ENCODE results near the gene DTD2.

The DTD2 gene

DNA sequence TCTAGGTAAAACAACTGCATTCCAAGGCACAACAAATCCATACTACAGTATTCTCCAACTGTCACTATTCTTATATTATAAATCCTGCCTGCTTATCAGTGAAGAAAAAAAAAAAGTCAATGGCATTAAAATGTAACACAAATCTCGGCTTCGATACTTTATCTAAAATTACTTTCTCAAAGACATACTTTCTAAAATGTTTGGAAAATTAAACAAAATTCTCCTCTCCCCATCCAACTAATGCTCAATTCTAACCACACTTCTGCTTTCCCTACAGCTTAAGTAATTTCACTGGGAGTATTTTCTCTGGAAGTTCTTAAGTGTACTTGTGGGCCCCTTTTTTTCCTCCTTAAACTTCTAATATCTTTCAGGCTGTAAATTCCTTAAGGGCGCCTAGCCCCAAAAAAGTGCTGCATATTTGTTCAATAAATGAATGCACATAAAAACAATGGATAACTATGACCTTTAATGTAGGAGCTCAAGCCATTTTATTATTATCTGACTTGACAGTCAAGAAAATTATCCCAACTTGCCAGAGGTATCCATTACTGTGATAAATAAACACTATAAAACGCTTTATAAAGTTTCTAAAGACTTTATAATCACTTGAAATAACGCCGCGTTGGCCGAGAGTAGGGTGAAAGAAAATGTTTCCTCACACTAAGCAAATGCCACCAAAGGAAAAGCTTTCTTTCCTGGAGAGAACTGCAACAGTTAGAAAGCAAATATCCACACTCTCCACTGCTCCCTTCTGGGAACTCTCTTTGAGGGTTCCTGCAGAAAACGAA lies 37.9 kb downstream of the DTD2 start (continued):
- TF ChIP-seq, protein P1, sequence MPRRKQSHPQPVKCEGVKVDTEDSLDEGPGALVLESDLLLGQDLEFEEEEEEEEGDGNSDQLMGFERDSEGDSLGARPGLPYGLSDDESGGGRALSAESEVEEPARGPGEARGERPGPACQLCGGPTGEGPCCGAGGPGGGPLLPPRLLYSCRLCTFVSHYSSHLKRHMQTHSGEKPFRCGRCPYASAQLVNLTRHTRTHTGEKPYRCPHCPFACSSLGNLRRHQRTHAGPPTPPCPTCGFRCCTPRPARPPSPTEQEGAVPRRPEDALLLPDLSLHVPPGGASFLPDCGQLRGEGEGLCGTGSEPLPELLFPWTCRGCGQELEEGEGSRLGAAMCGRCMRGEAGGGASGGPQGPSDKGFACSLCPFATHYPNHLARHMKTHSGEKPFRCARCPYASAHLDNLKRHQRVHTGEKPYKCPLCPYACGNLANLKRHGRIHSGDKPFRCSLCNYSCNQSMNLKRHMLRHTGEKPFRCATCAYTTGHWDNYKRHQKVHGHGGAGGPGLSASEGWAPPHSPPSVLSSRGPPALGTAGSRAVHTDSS (tag by site-specific recombination; IDR thresholded peaks at IDR 0.05): no peak
- TF ChIP-seq, protein P2, sequence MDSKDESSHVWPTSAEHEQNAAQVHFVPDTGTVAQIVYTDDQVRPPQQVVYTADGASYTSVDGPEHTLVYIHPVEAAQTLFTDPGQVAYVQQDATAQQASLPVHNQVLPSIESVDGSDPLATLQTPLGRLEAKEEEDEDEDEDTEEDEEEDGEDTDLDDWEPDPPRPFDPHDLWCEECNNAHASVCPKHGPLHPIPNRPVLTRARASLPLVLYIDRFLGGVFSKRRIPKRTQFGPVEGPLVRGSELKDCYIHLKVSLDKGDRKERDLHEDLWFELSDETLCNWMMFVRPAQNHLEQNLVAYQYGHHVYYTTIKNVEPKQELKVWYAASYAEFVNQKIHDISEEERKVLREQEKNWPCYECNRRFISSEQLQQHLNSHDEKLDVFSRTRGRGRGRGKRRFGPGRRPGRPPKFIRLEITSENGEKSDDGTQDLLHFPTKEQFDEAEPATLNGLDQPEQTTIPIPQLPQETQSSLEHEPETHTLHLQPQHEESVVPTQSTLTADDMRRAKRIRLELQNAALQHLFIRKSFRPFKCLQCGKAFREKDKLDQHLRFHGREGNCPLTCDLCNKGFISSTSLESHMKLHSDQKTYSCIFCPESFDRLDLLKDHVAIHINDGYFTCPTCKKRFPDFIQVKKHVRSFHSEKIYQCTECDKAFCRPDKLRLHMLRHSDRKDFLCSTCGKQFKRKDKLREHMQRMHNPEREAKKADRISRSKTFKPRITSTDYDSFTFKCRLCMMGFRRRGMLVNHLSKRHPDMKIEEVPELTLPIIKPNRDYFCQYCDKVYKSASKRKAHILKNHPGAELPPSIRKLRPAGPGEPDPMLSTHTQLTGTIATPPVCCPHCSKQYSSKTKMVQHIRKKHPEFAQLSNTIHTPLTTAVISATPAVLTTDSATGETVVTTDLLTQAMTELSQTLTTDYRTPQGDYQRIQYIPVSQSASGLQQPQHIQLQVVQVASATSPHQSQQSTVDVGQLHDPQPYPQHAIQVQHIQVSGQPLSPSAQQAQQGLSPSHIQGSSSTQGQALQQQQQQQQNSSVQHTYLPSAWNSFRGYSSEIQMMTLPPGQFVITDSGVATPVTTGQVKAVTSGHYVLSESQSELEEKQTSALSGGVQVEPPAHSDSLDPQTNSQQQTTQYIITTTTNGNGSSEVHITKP (tag by site-specific recombination; IDR thresholded peaks at IDR 0.05): no peak
- TF ChIP-seq ZFP3 (tag by site-specific recombination; IDR thresholded peaks at IDR 0.05; ENCODE audit: low read depth): no peak
- TF ChIP-seq ZNF600 (tag by site-specific recombination; IDR thresholded peaks at IDR 0.05): 0 out of 2 replicates have a peak, but pooled peaks have one; percentile 23
- TF ChIP-seq ZNF2 (tag by site-specific recombination; IDR thresholded peaks at IDR 0.05): no peak
- no peak for TF ChIP-seq ZNF211 (tag by site-specific recombination; IDR thresholded peaks at IDR 0.05; ENCODE audit: low read depth)
- no peak for TF ChIP-seq TCF7L2 (IDR thresholded peaks at IDR 0.05; ENCODE audit: borderline replicate concordance, low read depth, low read length)
- TF ChIP-seq ZNF202 (tag by site-specific recombination; IDR thresholded peaks at IDR 0.05; ENCODE audit: borderline replicate concordance): no peak
- TF ChIP-seq ZNF701 (tag by site-specific recombination; IDR thresholded peaks at IDR 0.05): no peak
- TF ChIP-seq ZNF223 (tag by site-specific recombination; IDR thresholded peaks at IDR 0.05): no peak
- TF ChIP-seq ZNF366 (tag by site-specific recombination; conservative IDR thresholded peaks at IDR 0.05): no peak
- TF ChIP-seq ZNF621 (tag by site-specific recombination; IDR thresholded peaks at IDR 0.05): no peak
- peak; percentile 12; the same call in 1 of the 2 replicates for TF ChIP-seq IKZF3 (tag by site-specific recombination; IDR thresholded peaks at IDR 0.05)
- TF ChIP-seq ZNF501 (tag by site-specific recombination; IDR thresholded peaks at IDR 0.05): no peak
- TF ChIP-seq, protein P3, sequence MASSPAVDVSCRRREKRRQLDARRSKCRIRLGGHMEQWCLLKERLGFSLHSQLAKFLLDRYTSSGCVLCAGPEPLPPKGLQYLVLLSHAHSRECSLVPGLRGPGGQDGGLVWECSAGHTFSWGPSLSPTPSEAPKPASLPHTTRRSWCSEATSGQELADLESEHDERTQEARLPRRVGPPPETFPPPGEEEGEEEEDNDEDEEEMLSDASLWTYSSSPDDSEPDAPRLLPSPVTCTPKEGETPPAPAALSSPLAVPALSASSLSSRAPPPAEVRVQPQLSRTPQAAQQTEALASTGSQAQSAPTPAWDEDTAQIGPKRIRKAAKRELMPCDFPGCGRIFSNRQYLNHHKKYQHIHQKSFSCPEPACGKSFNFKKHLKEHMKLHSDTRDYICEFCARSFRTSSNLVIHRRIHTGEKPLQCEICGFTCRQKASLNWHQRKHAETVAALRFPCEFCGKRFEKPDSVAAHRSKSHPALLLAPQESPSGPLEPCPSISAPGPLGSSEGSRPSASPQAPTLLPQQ (tag by site-specific recombination; IDR thresholded peaks at IDR 0.05): peak; percentile 90
- TF ChIP-seq SP2 (tag by site-specific recombination; IDR thresholded peaks at IDR 0.05): no peak
- no peak for TF ChIP-seq ZNF214 (tag by site-specific recombination; IDR thresholded peaks at IDR 0.05; ENCODE audit: borderline replicate concordance)
- TF ChIP-seq, protein P4, sequence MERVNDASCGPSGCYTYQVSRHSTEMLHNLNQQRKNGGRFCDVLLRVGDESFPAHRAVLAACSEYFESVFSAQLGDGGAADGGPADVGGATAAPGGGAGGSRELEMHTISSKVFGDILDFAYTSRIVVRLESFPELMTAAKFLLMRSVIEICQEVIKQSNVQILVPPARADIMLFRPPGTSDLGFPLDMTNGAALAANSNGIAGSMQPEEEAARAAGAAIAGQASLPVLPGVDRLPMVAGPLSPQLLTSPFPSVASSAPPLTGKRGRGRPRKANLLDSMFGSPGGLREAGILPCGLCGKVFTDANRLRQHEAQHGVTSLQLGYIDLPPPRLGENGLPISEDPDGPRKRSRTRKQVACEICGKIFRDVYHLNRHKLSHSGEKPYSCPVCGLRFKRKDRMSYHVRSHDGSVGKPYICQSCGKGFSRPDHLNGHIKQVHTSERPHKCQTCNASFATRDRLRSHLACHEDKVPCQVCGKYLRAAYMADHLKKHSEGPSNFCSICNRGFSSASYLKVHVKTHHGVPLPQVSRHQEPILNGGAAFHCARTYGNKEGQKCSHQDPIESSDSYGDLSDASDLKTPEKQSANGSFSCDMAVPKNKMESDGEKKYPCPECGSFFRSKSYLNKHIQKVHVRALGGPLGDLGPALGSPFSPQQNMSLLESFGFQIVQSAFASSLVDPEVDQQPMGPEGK (tag by site-specific recombination; IDR thresholded peaks at IDR 0.05): no peak
- TF ChIP-seq ZSCAN4 (tag by site-specific recombination; IDR thresholded peaks at IDR 0.05): no peak
- TF ChIP-seq ZNF488 (tag by site-specific recombination; IDR thresholded peaks at IDR 0.05): no peak
- no peak for TF ChIP-seq KLF10 (tag by site-specific recombination; IDR thresholded peaks at IDR 0.05)
- TF ChIP-seq ZNF518A (tag by site-specific recombination; conservative IDR thresholded peaks at IDR 0.05; ENCODE audit: low read depth): no peak
- TF ChIP-seq PRDM1 (tag by site-specific recombination; IDR thresholded peaks at IDR 0.05): peak; percentile 93
